K562 (cell line): ENCODE results near the gene BASP1. TPM values are rescaled to one million over a fixed set of nuclear protein-coding genes. Genes with fewer than 3 reads are reported as not detected.
A peak's percentile ranks its signal among the peaks of the same experiment; 100 is the strongest.

Experiments
- ATAC-seq: fragments of 200-7000 bp; cut with Tn5 transposase; 3 replicates; pipeline ENCODE4 v1.9.1; 2020; ENCODE audit warnings: moderate library complexity
- BruUV-seq: library from RNA; stranded (reverse); fragments of 400-500 nt; replicated peaks from 2 replicates; lab custom pipeline; 2021; lab: Mats Ljungman, UMichigan
- CTCF ChIA-PET: fragments of 300-600 bp; formaldehyde crosslinking; extraction: SDS; loops from one replicate; lab custom pipeline; 2021; ENCODE audit warnings: low intra/inter-chr PET ratio; lab: Yijun Ruan, JAX
- POLR2A ChIA-PET: fragments of 300-600, 350-650 bp; sonication (Branson Sonifier 250); formaldehyde crosslinking; extraction: SDS; loops from one replicate; lab custom pipeline; 2021; ENCODE audit warnings: antibody characterized with exemption, inconsistent platforms; lab: Yijun Ruan, JAX
- DNase-seq, 4 experiments: peaks; one replicate each; pipeline versions ENCODE4 v3.0.0 to v3.0.0-alpha.2; 2011 to 2018; ENCODE audit warnings: low spot score in 3 of 4, mixed read lengths in 3 of 4; ENCODE audit errors: extremely low read depth in 1 of 4
- FAIRE-seq: peaks from 2 replicates; lab custom pipeline; 2011; peaks lifted over from hg19 to GRCh38; lab: Jason Lieb, UNC
- H2AFZ ChIP-seq: 2 replicates; pipeline ENCODE4 v1.6.0; 2011; ENCODE audit warnings: low read depth, low read length, control low read depth, inconsistent platforms
- H3K27ac ChIP-seq: fragments of 200-600 bp; 3 replicates; pipeline ENCODE4 v1.8.0; 2011; ENCODE audit warnings: low read depth, mild to moderate bottlenecking, control low read depth, inconsistent platforms, low read length, moderate library complexity, mixed read lengths; ENCODE audit errors: extremely low read depth
- H3K27me3 ChIP-seq, 2 experiments: fragments of 300-600 bp in 1 of 2; 2 replicates in 1 of 2; 3 replicates in 1 of 2; pipeline versions ENCODE4 v1.6.0 to v1.8.0; 2011; ENCODE audit warnings: inconsistent platforms in 2 of 2, low read length in 2 of 2, mild to moderate bottlenecking in 1 of 2, mixed read lengths in 1 of 2, moderate library complexity in 1 of 2; ENCODE audit not compliant: control insufficient read depth in 2 of 2, insufficient read depth in 2 of 2
- H3K36me3 ChIP-seq: fragments of 300-600 bp; 3 replicates; pipeline ENCODE4 v1.8.0; 2011; ENCODE audit warnings: mild to moderate bottlenecking, low read length, inconsistent platforms; ENCODE audit not compliant: control insufficient read depth, insufficient read depth
- H3K4me1 ChIP-seq, 2 experiments: fragments of 200-600 bp in 1 of 2; replicated peaks in 1 of 2; 2 replicates in 1 of 2; 3 replicates in 1 of 2; pipeline versions ENCODE4 v1.5.1 to v1.8.0; 2011; ENCODE audit warnings: inconsistent platforms in 2 of 2, low read length in 2 of 2, mild to moderate bottlenecking in 1 of 2, mixed read lengths in 1 of 2, moderate library complexity in 1 of 2; ENCODE audit not compliant: control insufficient read depth in 2 of 2, insufficient read depth in 2 of 2
- H3K4me2 ChIP-seq: 2 replicates; pipeline ENCODE4 v1.6.1; 2011; ENCODE audit warnings: low read length, control low read depth, inconsistent platforms, mixed read lengths; ENCODE audit not compliant: insufficient read depth
- H3K4me3 ChIP-seq: fragments of 200-600 bp; sonication (generic), shearing (Covaris generic); 2 replicates; pipeline ENCODE4 v1.5.1; 2016; ENCODE audit warnings: control low read depth, inconsistent platforms
- H3K79me2 ChIP-seq: fragments of 200-600 bp; 3 replicates; pipeline ENCODE4 v1.8.0; 2011; ENCODE audit warnings: low read length, inconsistent platforms; ENCODE audit not compliant: control insufficient read depth, insufficient read depth
- H3K9ac ChIP-seq, 2 experiments: 2 replicates each; pipeline versions ENCODE4 v1.6.0 to v1.6.1; 2011; ENCODE audit warnings: low read depth in 2 of 2, low read length in 2 of 2, control low read depth in 1 of 2, inconsistent platforms in 1 of 2, mild to moderate bottlenecking in 1 of 2, mixed read lengths in 1 of 2; ENCODE audit not compliant: insufficient read depth in 1 of 2
- H3K9me1 ChIP-seq: one replicate; pipeline ENCODE4 v1.6.0; 2011; ENCODE audit warnings: inconsistent platforms, mild to moderate bottlenecking, low read length, moderate library complexity; ENCODE audit not compliant: control insufficient read depth, insufficient read depth
- H3K9me3 ChIP-seq: replicated peaks from 2 replicates; pipeline ENCODE4 v1.5.1; 2011; ENCODE audit warnings: low read depth, low read length, inconsistent platforms; ENCODE audit not compliant: control insufficient read depth, insufficient read depth
- H4K20me1 ChIP-seq: replicated peaks from 2 replicates; pipeline ENCODE4 v1.6.1; 2011; ENCODE audit warnings: low read length, inconsistent platforms, mixed read lengths; ENCODE audit not compliant: control insufficient read depth, insufficient read depth
- BCL6 ChIP-seq: fragments of 250-450 bp; sonication (Bioruptor Pico); IDR thresholded peaks from 2 replicates; pipeline ENCODE4 v1.4.0; 2020
- BMI1 ChIP-seq: fragments of 150-350 bp; IDR thresholded peaks from 2 replicates; pipeline ENCODE4 v1.6.1; 2014; ENCODE audit warnings: low read length
- CHCHD3 ChIP-seq: fragments of 250-450 bp; sonication (Bioruptor Pico); IDR thresholded peaks from 2 replicates; pipeline ENCODE4 v2.1.2; 2022; ENCODE audit warnings: mild to moderate bottlenecking
- MTA3 ChIP-seq: fragments of 450-650 bp; formaldehyde crosslinking; IDR thresholded peaks from 2 replicates; pipeline ENCODE4 v1.6.1; 2017; ENCODE audit warnings: mild to moderate bottlenecking, borderline replicate concordance
- SIRT6 ChIP-seq: IDR thresholded peaks from one replicate; pipeline ENCODE4 v1.6.1; 2012; ENCODE audit warnings: low read depth, mild to moderate bottlenecking, control low read depth, inconsistent platforms, low read length, moderate library complexity
- TRIM28 ChIP-seq: fragments of 450-650 bp; IDR thresholded peaks from 2 replicates; pipeline ENCODE4 v1.6.1; 2017
- ZBTB43 ChIP-seq: sonication (generic); formaldehyde crosslinking; IDR thresholded peaks from 2 replicates; pipeline ENCODE4 v1.8.0; 2023; ENCODE audit warnings: mild to moderate bottlenecking, missing genetic modification reagents
- ZNF165 ChIP-seq: fragments of 250-450 bp; sonication (Bioruptor Pico); IDR thresholded peaks from 2 replicates; pipeline ENCODE4 v1.4.0; 2020; ENCODE audit warnings: borderline replicate concordance
- ZNF324 ChIP-seq: fragments of 250-450 bp; sonication (Bioruptor Pico); IDR thresholded peaks from 2 replicates; pipeline ENCODE4 v1.4.0; 2020; ENCODE audit warnings: mild to moderate bottlenecking
- ZNF785 ChIP-seq: fragments of 250-450 bp; sonication (Bioruptor Pico); IDR thresholded peaks from 2 replicates; pipeline ENCODE4 v1.4.0; 2020; ENCODE audit warnings: mild to moderate bottlenecking
- WGBS: fragments of 100-300 bp; shearing (Covaris generic); methylation state at CpG from one replicate; pipeline ENCODE4 v1.1.6; 2016; ENCODE audit warnings: low coverage, mixed read lengths; ENCODE audit not compliant: insufficient coverage; ENCODE audit errors: missing lambda C conversion rate; 5-methylcytosine and 5-hydroxymethylcytosine counted together
- in situ Hi-C: fragments of 300-500 bp; cut with MboI; formaldehyde crosslinking; loops from 4 replicates; pipeline ENCODE4 v1.15.0; 2018; ENCODE audit warnings: inconsistent platforms, mixed read lengths
- intact Hi-C: fragments of 100-400 bp; cut with micrococcal nuclease; formaldehyde crosslinking; loops from 2 replicates; pipeline ENCODE4 v1.14.2; 2022
- polyA plus RNA-seq, 8 experiments: library from polyadenylated mRNA; depleted of rRNA in 4 of 8; stranded (reverse) in 5 of 8; unstranded in 3 of 8; fragments of >200 nt; fragmentation: Nextera tagmentation in 2 of 8; fragmentation: Illumina TruSeq in 1 of 8; extraction: Ambion mirVana in 2 of 8; extraction: Trizol in 1 of 8; gene quantifications; 2 replicates each; pipeline versions ENCODE4 v1.2.1 to v1.2.3, GENCODE V29; 2011 to 2014; ENCODE audit warnings: inconsistent platforms in 1 of 8, missing spikeins in 1 of 8
- total RNA-seq, 7 experiments: library from RNA; depleted of rRNA in 6 of 7; stranded (reverse); fragments of >200 nt in 6 of 7; fragmentation: Illumina TruSeq in 2 of 7; extraction: Trizol in 2 of 7; gene quantifications; 2 replicates each; pipeline versions ENCODE4 v1.2.1 to v1.2.3, GENCODE V29; 2011 to 2021; ENCODE audit warnings: low replicate concordance in 1 of 7
- TF ChIP-seq, protein P1 (sequence below), 2 experiments: fragments of 450-650 bp; formaldehyde crosslinking in 1 of 2; IDR thresholded peaks; 2 replicates each; pipeline versions ENCODE4 v1.4.0 to v1.6.1; 2014 to 2020; ENCODE audit warnings: mild to moderate bottlenecking in 2 of 2, borderline replicate concordance in 1 of 2, low read depth in 1 of 2

Gene BASP1
- total and polyA plus RNA-seq, 9 of the 15 experiments (the other 6 are each of a cell fraction or from before 2014, with no cell fraction given) = 0.22 TPM; not detected in 8

DNA sequence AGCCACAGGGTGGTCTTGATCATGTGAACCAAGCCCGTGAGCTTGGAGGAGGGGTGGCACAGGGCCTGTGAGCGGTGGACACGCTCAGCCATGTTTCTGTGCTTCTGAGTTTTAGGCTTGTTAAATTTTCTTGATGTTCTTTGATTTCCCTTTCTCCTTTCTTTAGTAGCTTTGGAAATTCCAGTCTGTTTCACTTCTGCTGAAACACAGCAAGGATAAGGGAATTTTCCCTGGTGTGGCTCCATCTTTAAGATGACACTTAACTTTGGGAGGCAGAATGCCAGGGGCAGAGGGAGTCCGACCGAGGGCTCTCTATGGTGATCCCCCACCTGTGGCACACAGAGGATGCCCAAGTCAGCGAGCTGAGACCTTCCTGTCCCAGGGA is 29.7 kb upstream of the BASP1 start (continued):
- TF ChIP-seq ZBTB43 (CRISPR knock-in tag) (no peak), CHCHD3 (no peak), TRIM28 (no peak), ZNF324 (CRISPR knock-in tag) (no peak), BCL6 (CRISPR knock-in tag) (no peak), BMI1 (no peak), MTA3 (no peak), SIRT6 (no peak), ZNF165 (CRISPR knock-in tag) (no peak)

DNA sequence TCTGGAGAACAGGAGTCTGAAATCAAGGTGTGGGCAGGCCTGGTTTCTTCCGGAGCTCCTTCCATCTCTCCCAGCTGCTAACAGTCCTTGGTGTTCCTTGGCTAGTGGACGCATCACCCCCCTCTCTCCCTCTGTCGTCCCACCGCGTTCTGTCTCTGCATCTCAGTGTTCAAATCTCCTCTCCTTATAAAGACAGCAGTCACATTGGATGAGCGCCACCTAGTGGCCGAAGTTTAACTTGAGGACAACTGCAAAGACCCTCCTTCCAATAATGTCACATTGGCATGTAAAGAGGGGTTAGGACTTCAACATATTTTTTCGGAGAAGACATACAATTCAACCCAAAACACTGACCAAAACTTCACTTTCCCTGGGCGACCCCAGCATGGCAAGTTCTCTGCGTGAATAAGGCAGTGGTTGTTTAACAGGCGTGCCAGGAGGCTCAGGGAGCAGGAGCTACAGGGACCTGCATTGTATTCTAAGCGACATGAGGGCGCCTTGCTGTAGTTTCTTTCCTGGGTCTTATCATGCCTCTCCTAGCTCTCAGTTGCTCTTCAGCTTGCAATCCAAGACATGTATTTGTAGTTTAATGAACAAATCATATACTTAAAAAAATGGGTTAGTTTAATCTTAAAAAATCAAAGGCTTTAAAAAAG is 27.9 kb upstream of the BASP1 start:
- ATAC-seq (peak; percentile 94), DNase-seq (peak; percentile 54 to 83 (median 67)), FAIRE-seq (peak; percentile 95)
- Histone ChIP-seq H3K4me1 (no peaks in the 10 kb centered on the region), H3K27me3 (0 out of 5 replicates have a peak, but pooled peaks cover 0 to 5% of the 10 kb centered on the region in 2 experiments), H3K9me1 (no peaks in the 10 kb centered on the region), H4K20me1 (no peaks in the 10 kb centered on the region; the same call in 1 of the 2 replicates), H3K4me3 (no peak overlapping the region), H2AFZ (no peak overlapping the region), H3K9ac (no peak overlapping the region), H3K27ac (no peak overlapping the region), H3K4me2 (no peak overlapping the region), H3K79me2 (no peaks in the 10 kb centered on the region), H3K9me3 (no peaks in the 10 kb centered on the region), H3K36me3 (no peaks in the 10 kb centered on the region)
- CTCF ChIA-PET = interaction anchor here (0.6 to 3.1 kb wide), 7 partner anchors 345 to 845 kb away, joined by 3 to 45 read pairs (median 3); no protein-coding TSS in a partner anchor
- in situ Hi-C loops = loop anchor here (5.0 kb wide), 1 partner anchor 402 kb away; no protein-coding TSS in a partner anchor
- BruUV-seq = no TSS peak
- intact Hi-C loops = loop anchor here (1.0 to 5.0 kb wide), 3 partner anchors 257 to 702 kb away; no protein-coding TSS in a partner anchor
- WGBS = 4% methylated on average over 13 of the region's 13 CpGs
- POLR2A ChIA-PET = interaction anchor here (1.1 kb wide), 1 partner anchor 98 kb away, joined by 7 read pairs; no protein-coding TSS in a partner anchor
- TF ChIP-seq ZNF785 (CRISPR knock-in tag) = no peak
- TF ChIP-seq, protein P1, sequence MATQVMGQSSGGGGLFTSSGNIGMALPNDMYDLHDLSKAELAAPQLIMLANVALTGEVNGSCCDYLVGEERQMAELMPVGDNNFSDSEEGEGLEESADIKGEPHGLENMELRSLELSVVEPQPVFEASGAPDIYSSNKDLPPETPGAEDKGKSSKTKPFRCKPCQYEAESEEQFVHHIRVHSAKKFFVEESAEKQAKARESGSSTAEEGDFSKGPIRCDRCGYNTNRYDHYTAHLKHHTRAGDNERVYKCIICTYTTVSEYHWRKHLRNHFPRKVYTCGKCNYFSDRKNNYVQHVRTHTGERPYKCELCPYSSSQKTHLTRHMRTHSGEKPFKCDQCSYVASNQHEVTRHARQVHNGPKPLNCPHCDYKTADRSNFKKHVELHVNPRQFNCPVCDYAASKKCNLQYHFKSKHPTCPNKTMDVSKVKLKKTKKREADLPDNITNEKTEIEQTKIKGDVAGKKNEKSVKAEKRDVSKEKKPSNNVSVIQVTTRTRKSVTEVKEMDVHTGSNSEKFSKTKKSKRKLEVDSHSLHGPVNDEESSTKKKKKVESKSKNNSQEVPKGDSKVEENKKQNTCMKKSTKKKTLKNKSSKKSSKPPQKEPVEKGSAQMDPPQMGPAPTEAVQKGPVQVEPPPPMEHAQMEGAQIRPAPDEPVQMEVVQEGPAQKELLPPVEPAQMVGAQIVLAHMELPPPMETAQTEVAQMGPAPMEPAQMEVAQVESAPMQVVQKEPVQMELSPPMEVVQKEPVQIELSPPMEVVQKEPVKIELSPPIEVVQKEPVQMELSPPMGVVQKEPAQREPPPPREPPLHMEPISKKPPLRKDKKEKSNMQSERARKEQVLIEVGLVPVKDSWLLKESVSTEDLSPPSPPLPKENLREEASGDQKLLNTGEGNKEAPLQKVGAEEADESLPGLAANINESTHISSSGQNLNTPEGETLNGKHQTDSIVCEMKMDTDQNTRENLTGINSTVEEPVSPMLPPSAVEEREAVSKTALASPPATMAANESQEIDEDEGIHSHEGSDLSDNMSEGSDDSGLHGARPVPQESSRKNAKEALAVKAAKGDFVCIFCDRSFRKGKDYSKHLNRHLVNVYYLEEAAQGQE (IDR thresholded peaks at IDR 0.05; ENCODE audit: borderline replicate concordance) = peak; percentile 43; the same call in 1 of the 2 replicates
- TF ChIP-seq, protein P1 (CRISPR knock-in tag; IDR thresholded peaks at IDR 0.05; ENCODE audit: low read depth) = no peak
